Measurements from ENCODE around the gene ZDBF2.

DNA sequence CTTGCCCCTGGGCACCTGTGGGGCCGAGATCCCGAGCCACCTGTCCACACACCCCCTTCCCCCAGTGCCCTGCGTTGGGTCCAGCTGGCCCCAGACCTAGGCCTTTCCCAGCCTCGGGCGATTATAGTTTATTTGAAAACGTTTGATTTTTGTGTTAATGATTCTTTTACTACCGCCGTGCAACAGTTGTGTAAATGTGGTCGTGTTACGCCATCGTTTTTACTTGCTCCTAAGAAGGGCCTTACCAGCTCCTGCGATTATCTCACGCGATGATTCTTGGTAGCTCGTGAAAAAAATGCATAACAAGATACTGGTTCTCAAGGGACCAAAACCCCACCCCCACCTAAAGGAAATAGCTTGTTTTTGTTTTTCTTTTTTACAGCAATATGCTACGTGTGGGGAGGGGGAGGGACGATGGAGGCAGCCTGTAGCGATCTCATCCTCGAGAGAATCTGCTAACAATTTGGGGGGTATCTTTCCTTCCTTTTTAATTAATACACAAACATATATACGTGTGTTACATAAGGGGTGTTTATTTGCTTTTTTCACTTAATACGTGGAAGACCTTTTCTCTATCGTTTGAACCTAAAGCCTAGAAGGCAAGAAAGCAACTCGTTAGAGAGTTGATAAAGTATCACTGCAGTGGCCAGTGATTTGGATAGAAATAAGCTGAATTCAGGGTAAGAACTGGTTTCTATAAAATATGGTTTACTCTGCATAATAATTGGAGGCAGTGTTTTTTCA, 1.0 kb downstream of the ZDBF2 start:
- TF ChIP-seq CTCF (conservative IDR thresholded peaks at IDR 0.05; ENCODE audit: low read depth, low read length) = no peak
- peak; percentile 52 for TF ChIP-seq EZH2 (IDR thresholded peaks at IDR 0.05; ENCODE audit: borderline replicate concordance, low read depth, low read length, poor library complexity, severe bottlenecking)

All from A673 (cell line).